HCT116 (cell line): Measurements from ENCODE around the gene ENTPD7. TPM values are rescaled to one million over a fixed set of nuclear protein-coding genes. Genes with fewer than 3 reads are reported as not detected.

Experiments used
- ATAC-seq: fragments of 200-7000 bp; cut with Tn5 transposase; 2 replicates; pipeline ENCODE4 v1.9.1; 2020; ENCODE audit warnings: mild to moderate bottlenecking, moderate library complexity
- BruUV-seq: library from RNA; stranded (reverse); fragments of 400-500 nt; replicated peaks from 2 replicates; lab custom pipeline; 2021; lab: Mats Ljungman, UMichigan
- CTCF ChIA-PET: fragments of 300-600 bp; sonication (Branson Sonifier 250); formaldehyde crosslinking; loops from one replicate; lab custom pipeline; 2021; ENCODE audit warnings: antibody characterized with exemption; lab: Charles Lee
- POLR2A ChIA-PET: fragments of 300-600, 350-600 bp; sonication (Branson Sonifier 250); formaldehyde crosslinking; loops from one replicate; lab custom pipeline; 2021; ENCODE audit warnings: antibody characterized with exemption; lab: Charles Lee
- RAD21 ChIA-PET, 2 experiments: fragments of 300-600 bp; sonication (Branson Sonifier 250); formaldehyde crosslinking; loops; one replicate each; lab custom pipeline; 2023; ENCODE audit warnings: low total read pairs in 2 of 2; ENCODE audit not compliant: uncharacterized antibody in 2 of 2, unreplicated experiment in 2 of 2, low non-redundant PET in 1 of 2; lab: Charles Lee
- DNase-seq: peaks from one replicate; pipeline ENCODE4 v3.0.0-alpha.2; 2010; ENCODE audit warnings: low read depth, low spot score
- H2AFZ ChIP-seq: fragments of 200-600 bp; shearing (Covaris generic), sonication (generic); 2 replicates; pipeline ENCODE4 v1.6.1; 2017; ENCODE audit warnings: low read depth, mixed run types, mixed read lengths, antibody characterized with exemption, low read length; ENCODE audit not compliant: poor library complexity, severe bottlenecking
- H3K27ac ChIP-seq: 2 replicates; pipeline ENCODE4 v1.5.1; 2012; ENCODE audit warnings: low read depth, low read length
- H3K27me3 ChIP-seq: fragments of 200-600 bp; sonication (generic); 2 replicates; pipeline ENCODE4 v1.6.1; 2016; ENCODE audit warnings: mixed run types, low read length, mixed read lengths; ENCODE audit not compliant: insufficient read depth
- H3K36me3 ChIP-seq, 2 experiments: fragments of 200-500 bp in 1 of 2; fragments of 200-600 bp in 1 of 2; sonication (Bioruptor generic) in 1 of 2; sonication (generic) in 1 of 2; 2 replicates each; pipeline versions ENCODE4 v1.5.1 to v1.6.1; 2014 to 2016; ENCODE audit warnings: low read length in 2 of 2, inconsistent platforms in 1 of 2, mixed read lengths in 1 of 2, mixed run types in 1 of 2; ENCODE audit not compliant: insufficient read depth in 2 of 2, control insufficient read depth in 1 of 2
- H3K4me1 ChIP-seq, 2 experiments: fragments of 200-600 bp in 1 of 2; sonication (generic) in 1 of 2; 2 replicates each; pipeline versions ENCODE4 v1.5.1 to v1.6.1; 2012 to 2017; ENCODE audit warnings: low read length in 2 of 2, inconsistent platforms in 1 of 2, mild to moderate bottlenecking in 1 of 2, mixed read lengths in 1 of 2, mixed run types in 1 of 2, moderate library complexity in 1 of 2; ENCODE audit not compliant: insufficient read depth in 2 of 2, control insufficient read depth in 1 of 2
- H3K4me2 ChIP-seq: fragments of 200-600 bp; sonication (generic); 2 replicates; pipeline ENCODE4 v1.6.1; 2017; ENCODE audit warnings: mixed run types, low read length, mixed read lengths
- H3K4me3 ChIP-seq, 2 experiments: fragments of 200-600 bp in 1 of 2; sonication (generic) in 1 of 2; replicated peaks in 1 of 2; 2 replicates each; pipeline ENCODE4 v1.5.1; 2011 to 2016; ENCODE audit warnings: low read length in 2 of 2, control low read depth in 1 of 2, low read depth in 1 of 2, mild to moderate bottlenecking in 1 of 2, mixed read lengths in 1 of 2, mixed run types in 1 of 2
- H3K79me2 ChIP-seq: fragments of 200-600 bp; sonication (generic); 2 replicates; pipeline ENCODE4 v1.6.1; 2017; ENCODE audit warnings: mild to moderate bottlenecking, mixed run types, low read length, moderate library complexity, mixed read lengths; ENCODE audit not compliant: insufficient read depth
- H3K9ac ChIP-seq: fragments of 200-600 bp; sonication (generic); 2 replicates; pipeline ENCODE4 v1.6.1; 2016; ENCODE audit warnings: low read length, mixed read lengths
- H3K9me2 ChIP-seq: fragments of 200-600 bp; sonication (generic), shearing (Covaris generic); 2 replicates; pipeline ENCODE4 v1.6.1; 2017; ENCODE audit warnings: mixed run types, mild to moderate bottlenecking, moderate library complexity; ENCODE audit not compliant: insufficient read depth
- H3K9me3 ChIP-seq, 2 experiments: fragments of 200-500 bp in 1 of 2; fragments of 200-600 bp in 1 of 2; sonication (Bioruptor generic) in 1 of 2; sonication (generic) in 1 of 2; 2 replicates each; pipeline ENCODE4 v1.6.1; 2014 to 2017; ENCODE audit warnings: low read length in 2 of 2, mixed read lengths in 2 of 2, inconsistent platforms in 1 of 2, low read depth in 1 of 2, mild to moderate bottlenecking in 1 of 2, mixed run types in 1 of 2, moderate library complexity in 1 of 2; ENCODE audit not compliant: control insufficient read depth in 1 of 2, insufficient read depth in 1 of 2
- H4K20me1 ChIP-seq: fragments of 200-600 bp; sonication (generic), shearing (Covaris generic); 2 replicates; pipeline ENCODE4 v1.6.1; 2017; ENCODE audit warnings: mixed run types, mild to moderate bottlenecking, moderate library complexity; ENCODE audit not compliant: insufficient read depth
- CBX3 ChIP-seq: IDR thresholded peaks from 2 replicates; pipeline ENCODE4 v1.6.1; 2012; ENCODE audit warnings: low read depth
- EZH2phosphoT487 ChIP-seq: fragments of 200-600 bp; IDR thresholded peaks from 2 replicates; pipeline ENCODE4 v1.6.1; 2018; ENCODE audit warnings: antibody characterized with exemption, borderline replicate concordance
- FOSL1 ChIP-seq: IDR thresholded peaks from 2 replicates; pipeline ENCODE4 v1.6.1; 2012; ENCODE audit warnings: low read depth
- JUND ChIP-seq: IDR thresholded peaks from 2 replicates; pipeline ENCODE4 v1.6.1; 2012
- POLR2AphosphoS5 ChIP-seq: IDR thresholded peaks from 2 replicates; pipeline ENCODE4 v1.6.1; 2011; ENCODE audit warnings: mild to moderate bottlenecking, low read depth, low read length, moderate library complexity
- SP1 ChIP-seq: IDR thresholded peaks from 2 replicates; pipeline ENCODE4 v1.6.1; 2012; ENCODE audit warnings: low read depth
- SRF ChIP-seq: IDR thresholded peaks from 2 replicates; pipeline ENCODE4 v1.6.1; 2012; ENCODE audit warnings: low read depth
- YY1 ChIP-seq: IDR thresholded peaks from 2 replicates; pipeline ENCODE4 v1.6.1; 2011; ENCODE audit warnings: low read length, low read depth, moderate library complexity, mild to moderate bottlenecking; ENCODE audit not compliant: insufficient replicate concordance; ENCODE audit errors: extremely low read depth
- intact Hi-C: fragments of 100-400 bp; cut with micrococcal nuclease; formaldehyde crosslinking; loops from 2 replicates; pipeline ENCODE4 v1.10.0; 2022
- total RNA-seq: library from RNA; stranded (reverse); gene quantifications from one replicate; pipeline ENCODE4 v1.2.1, GENCODE V29; 2021; ENCODE audit not compliant: unreplicated experiment
- TF ChIP-seq, protein P1 (sequence below): IDR thresholded peaks from 2 replicates; pipeline ENCODE4 v1.6.1; 2012
- TF ChIP-seq, protein P2 (sequence below): IDR thresholded peaks from 2 replicates; pipeline ENCODE4 v1.6.1; 2011; ENCODE audit warnings: mild to moderate bottlenecking, low read length, moderate library complexity; ENCODE audit not compliant: insufficient replicate concordance; ENCODE audit errors: extremely low read depth
- TF ChIP-seq, protein P3 (sequence below): IDR thresholded peaks from 2 replicates; pipeline ENCODE4 v1.6.1; 2012; ENCODE audit warnings: low read depth
- TF ChIP-seq, protein P4 (sequence below), 3 experiments: fragments of 200-600 bp in 1 of 3; sonication (generic) in 1 of 3; IDR thresholded peaks in 2 of 3; conservative IDR thresholded peaks in 1 of 3; 2 replicates each; pipeline ENCODE4 v1.5.1; 2012 to 2017; ENCODE audit warnings: low read depth in 2 of 3, low read length in 2 of 3, antibody characterized with exemption in 1 of 3, borderline replicate concordance in 1 of 3, control low read depth in 1 of 3, mild to moderate bottlenecking in 1 of 3, mixed read lengths in 1 of 3, mixed run types in 1 of 3, moderate library complexity in 1 of 3; ENCODE audit not compliant: insufficient read depth in 1 of 3

ENTPD7 gene
- total RNA-seq, 1 experiment from 2014 or later = 12.3 TPM

DNA sequence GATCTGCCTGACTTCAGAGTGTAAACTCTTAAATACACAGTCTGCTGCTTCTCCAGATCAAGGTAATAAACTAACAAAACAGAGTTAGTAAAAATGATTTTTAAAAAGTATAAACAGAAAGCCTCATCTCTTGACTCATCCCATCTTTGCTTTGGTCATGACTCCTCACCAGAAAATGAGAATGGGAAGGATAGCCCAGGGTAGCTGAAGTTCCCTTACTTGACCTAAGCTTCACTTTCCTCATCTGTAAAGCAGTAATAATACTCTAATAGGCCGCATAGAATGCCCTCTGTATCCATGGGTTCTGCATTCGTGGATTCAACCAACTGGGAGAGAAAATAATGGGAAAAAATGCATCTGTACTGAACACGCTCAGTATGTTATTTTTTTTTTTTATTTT lies 27.8 kb upstream of the ENTPD7 start:
- no peak for ATAC-seq
- Histone ChIP-seq H3K36me3 (no peaks in the 10 kb centered on the region), H3K4me3 (no peak overlapping the region), H3K79me2 (no peaks in the 10 kb centered on the region), H3K9me3 (no peaks in the 10 kb centered on the region)
- BruUV-seq = no TSS peak
- no peak for TF ChIP-seq SRF
- TF ChIP-seq JUND = no peak
- TF ChIP-seq POLR2AphosphoS5 = no peak
- TF ChIP-seq, protein P1, sequence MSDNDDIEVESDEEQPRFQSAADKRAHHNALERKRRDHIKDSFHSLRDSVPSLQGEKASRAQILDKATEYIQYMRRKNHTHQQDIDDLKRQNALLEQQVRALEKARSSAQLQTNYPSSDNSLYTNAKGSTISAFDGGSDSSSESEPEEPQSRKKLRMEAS = no peak
- no peak for TF ChIP-seq YY1
- no peak for TF ChIP-seq CBX3
- no peak for TF ChIP-seq SP1
- TF ChIP-seq, protein P2, sequence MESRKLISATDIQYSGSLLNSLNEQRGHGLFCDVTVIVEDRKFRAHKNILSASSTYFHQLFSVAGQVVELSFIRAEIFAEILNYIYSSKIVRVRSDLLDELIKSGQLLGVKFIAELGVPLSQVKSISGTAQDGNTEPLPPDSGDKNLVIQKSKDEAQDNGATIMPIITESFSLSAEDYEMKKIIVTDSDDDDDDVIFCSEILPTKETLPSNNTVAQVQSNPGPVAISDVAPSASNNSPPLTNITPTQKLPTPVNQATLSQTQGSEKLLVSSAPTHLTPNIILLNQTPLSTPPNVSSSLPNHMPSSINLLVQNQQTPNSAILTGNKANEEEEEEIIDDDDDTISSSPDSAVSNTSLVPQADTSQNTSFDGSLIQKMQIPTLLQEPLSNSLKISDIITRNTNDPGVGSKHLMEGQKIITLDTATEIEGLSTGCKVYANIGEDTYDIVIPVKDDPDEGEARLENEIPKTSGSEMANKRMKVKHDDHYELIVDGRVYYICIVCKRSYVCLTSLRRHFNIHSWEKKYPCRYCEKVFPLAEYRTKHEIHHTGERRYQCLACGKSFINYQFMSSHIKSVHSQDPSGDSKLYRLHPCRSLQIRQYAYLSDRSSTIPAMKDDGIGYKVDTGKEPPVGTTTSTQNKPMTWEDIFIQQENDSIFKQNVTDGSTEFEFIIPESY = no peak
- TF ChIP-seq FOSL1 = no peak
- TF ChIP-seq EZH2phosphoT487 = no peak
- TF ChIP-seq, protein P3, sequence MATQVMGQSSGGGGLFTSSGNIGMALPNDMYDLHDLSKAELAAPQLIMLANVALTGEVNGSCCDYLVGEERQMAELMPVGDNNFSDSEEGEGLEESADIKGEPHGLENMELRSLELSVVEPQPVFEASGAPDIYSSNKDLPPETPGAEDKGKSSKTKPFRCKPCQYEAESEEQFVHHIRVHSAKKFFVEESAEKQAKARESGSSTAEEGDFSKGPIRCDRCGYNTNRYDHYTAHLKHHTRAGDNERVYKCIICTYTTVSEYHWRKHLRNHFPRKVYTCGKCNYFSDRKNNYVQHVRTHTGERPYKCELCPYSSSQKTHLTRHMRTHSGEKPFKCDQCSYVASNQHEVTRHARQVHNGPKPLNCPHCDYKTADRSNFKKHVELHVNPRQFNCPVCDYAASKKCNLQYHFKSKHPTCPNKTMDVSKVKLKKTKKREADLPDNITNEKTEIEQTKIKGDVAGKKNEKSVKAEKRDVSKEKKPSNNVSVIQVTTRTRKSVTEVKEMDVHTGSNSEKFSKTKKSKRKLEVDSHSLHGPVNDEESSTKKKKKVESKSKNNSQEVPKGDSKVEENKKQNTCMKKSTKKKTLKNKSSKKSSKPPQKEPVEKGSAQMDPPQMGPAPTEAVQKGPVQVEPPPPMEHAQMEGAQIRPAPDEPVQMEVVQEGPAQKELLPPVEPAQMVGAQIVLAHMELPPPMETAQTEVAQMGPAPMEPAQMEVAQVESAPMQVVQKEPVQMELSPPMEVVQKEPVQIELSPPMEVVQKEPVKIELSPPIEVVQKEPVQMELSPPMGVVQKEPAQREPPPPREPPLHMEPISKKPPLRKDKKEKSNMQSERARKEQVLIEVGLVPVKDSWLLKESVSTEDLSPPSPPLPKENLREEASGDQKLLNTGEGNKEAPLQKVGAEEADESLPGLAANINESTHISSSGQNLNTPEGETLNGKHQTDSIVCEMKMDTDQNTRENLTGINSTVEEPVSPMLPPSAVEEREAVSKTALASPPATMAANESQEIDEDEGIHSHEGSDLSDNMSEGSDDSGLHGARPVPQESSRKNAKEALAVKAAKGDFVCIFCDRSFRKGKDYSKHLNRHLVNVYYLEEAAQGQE = no peak
- TF ChIP-seq, protein P4, sequence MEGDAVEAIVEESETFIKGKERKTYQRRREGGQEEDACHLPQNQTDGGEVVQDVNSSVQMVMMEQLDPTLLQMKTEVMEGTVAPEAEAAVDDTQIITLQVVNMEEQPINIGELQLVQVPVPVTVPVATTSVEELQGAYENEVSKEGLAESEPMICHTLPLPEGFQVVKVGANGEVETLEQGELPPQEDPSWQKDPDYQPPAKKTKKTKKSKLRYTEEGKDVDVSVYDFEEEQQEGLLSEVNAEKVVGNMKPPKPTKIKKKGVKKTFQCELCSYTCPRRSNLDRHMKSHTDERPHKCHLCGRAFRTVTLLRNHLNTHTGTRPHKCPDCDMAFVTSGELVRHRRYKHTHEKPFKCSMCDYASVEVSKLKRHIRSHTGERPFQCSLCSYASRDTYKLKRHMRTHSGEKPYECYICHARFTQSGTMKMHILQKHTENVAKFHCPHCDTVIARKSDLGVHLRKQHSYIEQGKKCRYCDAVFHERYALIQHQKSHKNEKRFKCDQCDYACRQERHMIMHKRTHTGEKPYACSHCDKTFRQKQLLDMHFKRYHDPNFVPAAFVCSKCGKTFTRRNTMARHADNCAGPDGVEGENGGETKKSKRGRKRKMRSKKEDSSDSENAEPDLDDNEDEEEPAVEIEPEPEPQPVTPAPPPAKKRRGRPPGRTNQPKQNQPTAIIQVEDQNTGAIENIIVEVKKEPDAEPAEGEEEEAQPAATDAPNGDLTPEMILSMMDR (IDR thresholded peaks at IDR 0.05 in 2 of 3, conservative IDR thresholded peaks at IDR 0.05 in 1 of 3; ENCODE audit: borderline replicate concordance in 1 of 3, insufficient read depth in 1 of 3, low read depth in 2 of 3, low read length in 2 of 3) = no peak
- TF ChIP-seq, all 23 proteins: peak for 0
- POLR2A ChIA-PET = interaction anchor here (2.1 kb wide), 1 partner anchor 9 kb away, joined by 15 read pairs; no protein-coding TSS in a partner anchor
- H3K9me2 ChIP-seq = no peaks in the 10 kb centered on the region
- DNase-seq = no peak
- intact Hi-C loops = no loop called here
- H4K20me1 ChIP-seq = no peaks in the 10 kb centered on the region
- no peak overlapping the region for H2AFZ ChIP-seq
- H3K4me2 ChIP-seq = no peak overlapping the region
- H3K27ac ChIP-seq = no peak overlapping the region
- no peak overlapping the region for H3K9ac ChIP-seq
- H3K27me3 ChIP-seq = no peaks in the 10 kb centered on the region
- RAD21 ChIA-PET = interaction anchor here in 1 of 2 experiments (0.7 kb wide), 1 partner anchor 286 kb away, joined by 3 read pairs; no protein-coding TSS in a partner anchor
- CTCF ChIA-PET = interaction anchor here (0.7 kb wide), 1 partner anchor 21 kb away, joined by 3 read pairs; no protein-coding TSS in a partner anchor
- peaks cover 0 to 3% of the 10 kb centered on the region in 2 experiments; a peak in 1 of 4 replicates for H3K4me1 ChIP-seq
